ENCODE data around the gene PRKCA.

The PRKCA gene

DNA sequence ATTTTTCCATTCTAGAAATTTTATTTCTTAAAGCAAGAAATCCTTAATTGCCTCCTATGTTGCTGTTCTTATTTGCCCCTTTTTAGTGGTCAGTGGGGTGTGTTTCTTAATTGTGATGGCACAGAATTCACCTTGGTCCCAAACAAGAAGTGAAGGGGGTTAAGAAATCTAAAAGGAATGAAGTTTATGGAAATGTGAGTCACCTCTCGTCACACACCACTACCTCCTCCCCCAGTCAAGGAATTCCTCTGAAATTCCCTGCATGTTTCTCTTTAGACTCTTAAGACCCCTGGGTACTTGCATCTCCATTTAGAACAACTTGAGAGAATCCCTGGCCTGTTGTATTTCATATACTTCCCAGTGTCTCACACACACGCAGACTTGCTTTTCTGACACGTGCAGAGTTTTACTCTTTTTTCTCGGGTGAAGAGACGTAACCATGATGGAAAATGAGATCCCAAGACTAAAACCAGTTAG, 247.4 kb downstream of the PRKCA start:
- DNase-seq: peak; percentile 83

DNA sequence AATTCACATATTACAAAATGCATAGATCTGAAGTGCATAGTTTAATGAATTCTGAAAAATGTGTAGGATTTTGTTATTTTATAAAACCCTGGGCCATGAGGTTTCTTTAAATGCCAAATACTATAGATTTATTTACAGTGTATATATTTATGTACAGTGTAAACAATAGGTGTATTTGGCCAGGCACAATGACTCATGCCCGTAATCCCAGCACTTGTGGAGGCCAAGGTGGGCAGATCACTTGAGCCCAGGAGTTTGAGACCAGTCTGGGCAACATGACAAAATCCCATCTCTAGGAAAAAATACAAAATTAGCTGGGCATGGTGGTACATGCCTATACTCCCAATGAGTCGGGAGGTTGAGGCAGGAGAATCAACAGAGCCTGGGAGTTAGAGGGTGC, 249.4 kb downstream of the PRKCA start:
- no peak for DNase-seq

- DNase-seq: no peak
These were observed 250.0 kb downstream of the PRKCA start for GRCh38 chr17:66552371-66552770.

DNA sequence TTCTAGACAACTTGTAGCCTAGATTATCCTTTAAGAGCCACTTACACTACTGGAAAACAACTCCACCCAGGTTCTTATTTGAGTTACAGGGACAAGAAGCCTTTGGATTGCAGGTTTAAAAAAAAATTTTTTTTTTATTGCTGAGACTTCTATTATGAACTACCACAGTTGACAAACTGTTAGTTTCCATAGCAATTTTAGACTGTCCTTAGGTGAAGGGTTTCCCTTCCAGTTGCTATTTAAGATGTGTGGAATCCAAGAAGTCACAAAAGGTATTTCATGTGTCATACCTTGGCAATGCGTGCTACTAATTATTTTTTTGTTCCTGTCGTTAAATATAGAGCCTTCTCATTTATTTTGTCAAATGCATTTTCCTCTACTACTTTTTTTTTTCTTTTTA, 253.2 kb downstream of the PRKCA start:
- DNase-seq: no peak

- no peak for DNase-seq
These were observed 254.8 kb downstream of the PRKCA start for GRCh38 chr17:66557200-66557599.

DNA sequence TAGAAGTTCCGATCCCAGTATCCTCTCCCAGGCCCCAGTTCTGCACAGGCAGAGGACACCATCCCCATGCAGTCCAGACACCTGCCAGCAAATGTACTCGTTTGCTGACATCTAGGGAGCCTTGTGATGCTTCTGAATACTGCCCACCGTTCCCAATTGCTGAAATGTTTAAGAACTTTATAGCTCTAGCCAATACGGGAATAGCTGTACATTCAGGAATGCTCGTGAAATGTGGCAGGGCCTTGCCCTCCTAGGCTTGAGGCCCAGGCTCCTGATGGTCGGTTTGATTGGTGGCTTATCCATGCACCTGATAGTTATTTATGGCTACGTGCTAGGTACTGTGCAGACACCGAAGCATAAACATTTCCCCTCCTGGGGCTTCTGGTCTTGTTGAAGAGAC, 255.5 kb downstream of the PRKCA start:
- DNase-seq: no peak

- no peak for DNase-seq
These were observed 258.3 kb downstream of the PRKCA start for GRCh38 chr17:66560691-66561090.

DNA sequence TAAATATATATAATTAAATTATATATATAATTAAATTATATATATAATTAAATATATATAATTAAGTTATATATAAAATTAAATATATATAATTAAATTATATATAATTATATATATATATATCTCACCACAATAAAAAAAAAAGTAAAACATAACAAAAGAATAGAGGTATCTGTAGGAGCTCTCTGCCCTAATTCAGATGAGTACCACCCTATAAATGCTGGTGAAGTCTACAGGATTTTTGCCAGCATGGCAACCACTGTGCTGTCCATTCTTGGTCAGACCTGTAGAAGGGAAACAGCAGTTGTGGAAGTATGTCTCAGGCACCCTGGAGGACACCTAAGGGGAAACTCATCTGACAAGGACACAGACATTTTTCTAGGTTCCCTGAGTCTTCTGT, 259.7 kb downstream of the PRKCA start:
- no peak for DNase-seq

- DNase-seq: peak; percentile 44
These were observed 262.6 kb downstream of the PRKCA start for GRCh38 chr17:66564992-66565465.

- DNase-seq: peak; percentile 82
These were observed 265.1 kb downstream of the PRKCA start for GRCh38 chr17:66567234-66568170.

DNA sequence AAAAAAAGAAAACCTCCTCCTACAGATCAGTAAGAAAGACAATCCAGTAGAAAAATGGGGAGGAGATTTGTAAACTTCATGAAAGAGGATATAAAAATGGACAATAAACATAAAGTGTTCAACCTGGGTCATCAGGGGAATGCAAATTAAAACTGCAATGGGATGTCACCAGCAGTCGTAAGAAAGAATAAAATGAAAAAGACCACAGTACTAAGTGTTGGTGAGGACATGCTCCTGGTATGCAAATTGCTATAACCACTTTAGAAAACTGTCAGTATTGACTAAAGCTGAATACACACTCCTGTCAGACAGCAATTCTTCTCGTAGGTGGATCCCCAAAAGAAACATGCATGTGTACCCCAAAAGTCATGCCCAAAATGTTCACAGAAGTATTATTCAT, 267.2 kb downstream of the PRKCA start:
- DNase-seq: no peak

DNA sequence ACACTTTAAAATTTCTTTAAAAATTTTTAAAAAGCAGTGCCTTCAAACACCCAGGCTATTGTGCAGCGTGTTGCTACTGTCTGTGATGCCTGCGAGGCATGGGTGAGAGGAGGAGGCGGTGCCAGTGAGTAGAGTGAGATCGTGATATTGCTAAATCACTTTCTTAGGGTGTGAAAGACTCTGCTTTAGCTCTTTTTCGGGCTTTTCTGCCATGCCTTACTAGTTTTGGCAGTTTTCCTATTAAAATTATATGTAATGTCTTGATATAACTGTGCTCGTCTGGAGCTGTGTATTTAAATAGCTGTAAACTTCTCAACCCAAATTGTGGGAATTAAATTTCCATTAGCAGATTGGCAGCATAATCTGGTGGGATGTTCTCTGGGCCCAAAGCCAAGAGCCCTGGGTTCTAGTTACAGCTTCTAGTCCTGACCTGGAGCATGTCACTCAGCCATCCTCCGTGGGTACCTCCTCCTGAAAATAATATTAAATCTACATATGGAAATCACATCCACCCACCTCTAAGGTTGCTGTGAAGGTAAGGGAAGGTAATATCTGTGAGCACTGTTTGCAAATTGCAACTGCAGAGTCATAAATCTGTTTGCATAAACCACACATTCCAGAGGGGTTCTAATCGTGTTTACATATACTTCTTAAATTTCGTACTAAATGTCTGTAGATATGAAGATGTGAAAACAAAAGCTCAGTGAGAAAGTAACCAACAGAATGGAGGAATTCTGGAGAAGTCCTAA, 268.2 kb downstream of the PRKCA start:
- no peak for DNase-seq

DNA sequence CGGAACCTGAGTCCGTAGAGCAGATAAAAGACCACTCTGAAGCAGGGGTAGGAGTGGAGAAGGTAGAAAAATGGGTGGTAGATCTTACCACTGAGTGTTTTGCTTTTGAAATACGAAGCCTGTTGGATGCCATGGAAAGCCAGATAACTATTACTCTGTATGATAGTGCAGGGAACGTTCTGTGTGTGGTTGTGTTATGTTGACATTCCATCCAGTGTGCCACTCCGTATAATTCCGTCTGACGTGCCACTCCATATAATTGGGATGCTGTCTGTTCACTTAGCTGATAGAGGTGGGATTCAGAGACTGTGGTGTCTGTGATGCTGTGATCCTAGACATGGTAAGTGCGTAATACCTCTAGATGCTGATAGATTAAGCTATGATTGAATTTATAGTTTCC, 269.3 kb downstream of the PRKCA start:
- no peak for DNase-seq

GRCh38 chr17:66573078-66573477, 270.7 kb downstream of the PRKCA start:
- DNase-seq: no peak

- no peak for DNase-seq
These were observed 271.7 kb downstream of the PRKCA start for GRCh38 chr17:66574123-66574522.

GRCh38 chr17:66576473-66576872, 274.1 kb downstream of the PRKCA start:
- DNase-seq: no peak

GRCh38 chr17:66577041-66577440, 274.6 kb downstream of the PRKCA start:
- DNase-seq: no peak

DNA sequence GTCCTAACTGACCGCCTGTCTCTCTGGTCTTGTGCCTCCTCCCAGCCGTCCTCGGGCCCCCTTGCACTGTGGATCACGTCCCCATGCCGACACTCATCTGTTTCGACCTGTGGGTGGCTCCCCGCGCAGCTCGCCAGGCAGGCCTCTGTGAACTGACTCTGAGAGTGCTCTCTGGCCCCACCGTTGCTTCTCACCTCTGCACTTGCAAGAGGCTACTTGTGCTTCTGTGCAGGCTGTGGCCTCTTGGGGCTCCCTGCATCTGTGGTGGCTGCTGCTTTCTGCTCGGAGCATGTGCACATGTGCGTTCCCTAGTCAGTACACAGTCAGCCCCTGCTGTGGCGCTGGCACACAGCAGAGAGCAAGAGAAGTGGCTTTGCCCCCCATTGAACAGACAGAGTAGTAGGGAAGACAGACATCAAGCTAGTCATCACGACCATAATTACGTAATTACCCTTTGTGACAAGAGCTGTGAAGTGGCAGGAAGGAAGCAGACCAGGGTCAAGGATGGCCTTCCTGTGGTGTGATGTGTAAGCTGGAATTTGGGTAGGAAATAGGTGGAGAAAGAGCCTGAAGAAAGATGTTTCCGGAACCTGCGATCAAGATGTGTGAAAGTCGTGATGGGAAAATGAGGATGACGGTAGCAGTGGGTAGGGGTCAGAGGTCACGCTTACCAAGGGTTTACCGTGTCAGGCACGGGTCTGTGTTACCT, 276.5 kb downstream of the PRKCA start:
- DNase-seq: no peak

DNA sequence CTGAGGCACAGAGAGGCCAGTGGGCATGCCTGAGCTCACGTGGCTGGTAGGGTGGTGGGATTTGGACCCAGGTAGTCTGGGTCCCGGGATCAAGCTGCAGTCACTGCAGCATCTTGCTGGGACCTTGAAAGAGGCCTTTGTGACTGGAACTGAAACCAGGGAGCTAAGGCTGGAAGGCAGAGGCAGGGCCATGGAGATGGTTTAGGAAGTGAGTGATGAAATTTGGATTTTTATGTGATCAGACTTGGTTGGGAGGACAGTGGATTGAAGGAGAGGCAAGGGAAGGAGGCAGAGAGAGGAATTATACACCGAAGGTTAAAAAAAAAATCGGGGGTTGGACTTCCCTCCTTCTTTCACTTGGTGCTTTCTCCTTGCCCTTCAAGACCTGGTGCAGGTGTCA, 277.1 kb downstream of the PRKCA start:
- no peak for DNase-seq

DNA sequence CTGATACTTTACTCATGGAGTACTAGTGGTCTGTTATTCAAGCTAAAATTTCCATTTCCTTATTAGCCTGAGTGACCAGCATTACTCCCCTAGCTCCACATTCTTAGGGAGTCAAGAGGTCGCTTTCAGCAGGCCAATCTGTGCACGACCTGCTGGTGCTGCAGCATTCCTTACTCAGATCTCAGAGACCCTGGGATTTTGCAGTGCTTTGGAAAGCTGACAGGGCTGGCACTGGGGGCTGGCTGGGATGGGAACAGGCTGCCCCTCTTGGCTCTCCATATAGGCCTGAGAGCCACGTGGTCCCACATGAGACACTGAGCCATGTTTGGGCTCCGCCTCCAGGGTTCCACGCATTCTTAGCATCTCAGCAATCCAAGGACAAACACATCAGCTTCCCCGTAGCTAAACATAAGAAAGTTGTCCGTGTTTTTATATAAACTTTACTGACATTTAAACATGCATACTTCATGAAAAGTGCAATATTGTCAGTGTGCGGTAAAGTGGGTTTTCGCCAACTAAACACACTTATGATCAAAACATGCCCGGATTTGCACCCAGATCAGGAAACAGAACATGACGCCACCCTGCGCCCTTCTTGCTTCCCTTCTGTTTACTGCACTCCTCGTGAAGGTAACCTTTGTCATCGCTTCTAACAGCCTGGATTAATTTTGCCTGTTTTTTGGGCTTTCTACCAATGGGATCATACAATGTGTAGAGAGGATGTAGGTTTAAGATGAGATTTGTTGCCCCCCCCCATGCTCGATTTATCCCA, 278.0 kb downstream of the PRKCA start:
- DNase-seq: peak; percentile 18

DNA sequence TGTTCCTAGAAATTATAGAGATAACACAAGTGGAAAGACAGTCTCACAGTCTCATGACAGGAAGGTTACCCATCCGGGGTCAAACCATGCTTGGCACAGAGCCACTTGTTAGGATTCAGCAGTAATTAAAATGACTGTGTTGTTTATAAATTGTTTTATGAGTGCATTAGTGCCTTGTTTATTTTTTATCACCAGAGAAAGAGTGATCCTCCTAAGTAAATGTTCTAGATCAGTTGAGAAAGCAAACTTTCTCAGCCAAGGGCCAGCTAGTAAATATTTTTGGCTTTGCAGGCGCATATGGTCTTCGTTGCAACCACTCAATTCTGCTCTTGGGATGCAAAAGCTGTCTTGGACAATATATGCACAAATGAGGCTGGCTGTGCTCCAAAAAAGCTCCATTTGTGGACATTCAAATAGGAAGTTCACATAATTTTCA, 278.6 kb downstream of the PRKCA start:
- DNase-seq: no peak

DNA sequence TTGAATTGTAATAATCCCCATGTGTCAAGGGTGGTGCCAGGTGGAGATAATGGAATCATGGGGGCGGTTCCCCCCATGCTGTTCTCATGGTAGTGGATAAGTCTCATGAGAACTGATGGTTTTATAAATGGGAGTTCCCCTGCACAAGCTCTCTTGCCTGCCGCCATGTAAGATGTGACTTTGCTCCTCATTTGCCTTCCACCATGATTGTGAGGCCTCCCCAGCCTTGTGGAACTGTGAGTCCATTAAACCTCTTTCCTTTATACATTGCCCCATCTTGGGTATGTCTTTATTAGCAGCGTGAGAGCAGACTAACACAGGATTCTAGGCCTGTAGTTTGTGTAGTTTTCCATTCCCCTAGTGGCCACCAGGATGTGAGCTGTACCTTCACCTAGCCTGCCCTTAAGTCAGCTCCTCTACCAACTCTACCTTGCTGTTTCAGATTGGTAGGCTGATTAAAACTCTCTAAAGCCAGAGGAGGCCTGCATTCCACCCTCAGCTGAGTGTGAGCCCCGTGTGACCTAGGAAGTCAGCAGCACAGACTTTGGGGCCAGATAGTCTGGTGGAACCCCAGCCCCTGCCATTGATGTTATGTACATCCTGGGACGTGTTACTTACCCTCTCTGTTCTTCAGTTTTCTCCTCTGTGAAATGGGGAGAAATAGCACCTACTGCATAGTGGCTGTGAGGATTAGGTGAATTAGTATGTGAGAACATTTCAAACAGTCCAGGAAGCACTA, 280.1 kb downstream of the PRKCA start:
- DNase-seq: no peak
